DOHH2 (cell line): Measurements from ENCODE around the gene GLB1L.

Source experiments
- H3F3A ChIP-seq: fragments of 200-600 bp; sonication (generic), shearing (Covaris generic); 2 replicates; pipeline ENCODE4 v1.6.0; 2016; ENCODE audit warnings: antibody characterized with exemption, mild to moderate bottlenecking; ENCODE audit not compliant: control insufficient read depth, insufficient read depth
- H3K27ac ChIP-seq: fragments of 200-600 bp; sonication (generic); 2 replicates; pipeline ENCODE4 v1.5.1; 2014; ENCODE audit warnings: low read depth, mild to moderate bottlenecking, low read length, moderate library complexity
- H3K27me3 ChIP-seq: fragments of 200-600 bp; sonication (generic); 2 replicates; pipeline ENCODE4 v1.6.1; 2014; ENCODE audit warnings: mild to moderate bottlenecking, low read length, mixed read lengths; ENCODE audit not compliant: control insufficient read depth
- H3K36me3 ChIP-seq: fragments of 200-600 bp; sonication (generic); 2 replicates; pipeline ENCODE4 v1.6.1; 2014; ENCODE audit warnings: mild to moderate bottlenecking, low read length, moderate library complexity, mixed read lengths; ENCODE audit not compliant: control insufficient read depth
- H3K4me1 ChIP-seq: fragments of 200-600 bp; sonication (generic); 2 replicates; pipeline ENCODE4 v1.6.1; 2014; ENCODE audit warnings: mild to moderate bottlenecking, low read length, mixed read lengths; ENCODE audit not compliant: control insufficient read depth
- H3K4me2 ChIP-seq: fragments of 200-600 bp; sonication (generic); 2 replicates; pipeline ENCODE4 v1.6.0; 2014; ENCODE audit warnings: mild to moderate bottlenecking, low read length, moderate library complexity
- H3K4me3 ChIP-seq: fragments of 200-600 bp; sonication (generic); 2 replicates; pipeline ENCODE4 v1.5.1; 2014; ENCODE audit warnings: mild to moderate bottlenecking, low read length, mixed read lengths
- H3K79me2 ChIP-seq: fragments of 200-600 bp; sonication (generic); 2 replicates; pipeline ENCODE4 v1.6.1; 2014; ENCODE audit warnings: mild to moderate bottlenecking, low read length, mixed read lengths; ENCODE audit not compliant: control insufficient read depth
- H3K9me2 ChIP-seq: fragments of 200-600 bp; sonication (generic); replicated peaks from 2 replicates; pipeline ENCODE4 v1.6.1; 2014; ENCODE audit warnings: mild to moderate bottlenecking, low read length, mixed read lengths; ENCODE audit not compliant: control insufficient read depth
- H3K9me3 ChIP-seq: fragments of 200-600 bp; sonication (generic); 2 replicates; pipeline ENCODE4 v1.6.1; 2014; ENCODE audit warnings: antibody characterized with exemption, low read length, mixed read lengths; ENCODE audit not compliant: control insufficient read depth, insufficient read depth
- H4K20me1 ChIP-seq: fragments of 200-600 bp; sonication (generic); 2 replicates; pipeline ENCODE4 v1.6.0; 2014; ENCODE audit warnings: low read depth, mild to moderate bottlenecking, antibody characterized with exemption, low read length, moderate library complexity; ENCODE audit not compliant: control insufficient read depth, insufficient read depth
- CTCF ChIP-seq: fragments of 200-600 bp; sonication (generic); IDR thresholded peaks from one replicate; pipeline ENCODE4 v1.5.1; 2014; ENCODE audit warnings: antibody characterized with exemption, mild to moderate bottlenecking, low read depth, low read length; ENCODE audit not compliant: poor library complexity, severe bottlenecking
- EZH2phosphoT487 ChIP-seq: fragments of 200-600 bp; sonication (generic); IDR thresholded peaks from 2 replicates; pipeline ENCODE4 v1.6.1; 2017; ENCODE audit warnings: borderline replicate concordance, mild to moderate bottlenecking, antibody characterized with exemption, low read length, moderate library complexity, mixed read lengths

GLB1L gene

GRCh38 chr2:219290381-219291171 is 45.3 kb upstream of the GLB1L start:
- Histone ChIP-seq H3K9me2 (no peaks in the 10 kb centered on the region), H3K4me2 (no peak overlapping the region), H3K36me3 (no peaks in the 10 kb centered on the region), H3K9me3 (no peaks in the 10 kb centered on the region), H3F3A (no peaks in the 10 kb centered on the region), H3K4me1 (peaks cover 18% of the 10 kb centered on the region), H3K27me3 (no peaks in the 10 kb centered on the region), H3K79me2 (no peaks in the 10 kb centered on the region), H3K4me3 (no peak overlapping the region), H3K27ac (no peak overlapping the region), H4K20me1 (no peaks in the 10 kb centered on the region)
- TF ChIP-seq CTCF: no peak
- no peak for TF ChIP-seq EZH2phosphoT487

DNA sequence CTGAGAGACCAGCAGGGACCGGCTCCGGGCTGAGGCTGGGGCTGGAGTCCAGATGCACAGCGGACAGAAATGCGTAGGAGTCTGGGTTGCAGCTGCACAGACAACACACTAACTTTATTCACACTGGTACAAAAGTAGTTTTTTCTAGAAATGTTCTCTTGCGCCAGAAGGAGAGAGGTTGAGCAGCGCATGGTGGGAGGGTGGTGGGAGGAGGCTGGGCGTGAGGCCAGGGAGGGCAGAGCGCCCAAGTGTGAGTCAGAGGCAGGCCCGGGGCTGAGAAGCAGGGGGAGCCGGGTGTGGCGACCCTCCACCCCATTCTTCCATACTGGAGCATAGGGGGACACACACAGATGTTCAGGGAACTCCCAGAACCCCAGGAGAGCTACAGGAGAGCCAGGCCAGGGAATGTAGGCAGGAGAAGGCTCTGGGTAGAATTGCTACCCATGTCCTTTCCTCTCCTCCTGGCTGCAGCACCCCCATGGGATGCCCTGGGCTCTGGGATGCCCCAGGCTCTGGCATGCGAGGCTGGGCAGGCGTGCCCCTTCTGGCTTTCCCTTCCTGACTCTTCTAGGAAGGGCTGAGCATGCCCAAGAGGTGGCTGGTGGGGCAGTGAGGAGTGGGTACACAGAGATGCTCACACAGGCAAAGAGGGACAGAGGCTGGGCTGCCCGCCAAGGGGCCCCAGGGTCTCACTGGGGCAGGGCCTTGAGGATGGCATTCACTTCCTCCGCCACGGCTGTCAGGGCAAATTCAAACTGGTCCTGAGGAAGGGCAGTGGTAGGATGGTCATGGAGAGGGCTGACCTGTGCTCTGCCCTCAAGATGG is 44.5 kb upstream of the GLB1L start:
- H3K27ac ChIP-seq: no peak overlapping the region
- no peak overlapping the region for H3K4me2 ChIP-seq
- no peak for TF ChIP-seq CTCF
- no peak for TF ChIP-seq EZH2phosphoT487
- no peaks in the 10 kb centered on the region for H3F3A ChIP-seq
- H3K9me3 ChIP-seq: no peaks in the 10 kb centered on the region
- no peaks in the 10 kb centered on the region for H3K27me3 ChIP-seq
- H3K9me2 ChIP-seq: no peaks in the 10 kb centered on the region
- no peaks in the 10 kb centered on the region for H4K20me1 ChIP-seq
- no peaks in the 10 kb centered on the region for H3K79me2 ChIP-seq
- no peak overlapping the region for H3K4me3 ChIP-seq
- peaks cover 11% of the 10 kb centered on the region for H3K4me1 ChIP-seq
- H3K36me3 ChIP-seq: peaks cover 3% of the 10 kb centered on the region; the same call in 1 of the 2 replicates

GRCh38 chr2:219289195-219289536 is 43.9 kb upstream of the GLB1L start:
- Histone ChIP-seq H3F3A (no peaks in the 10 kb centered on the region), H3K4me1 (peaks cover 6% of the 10 kb centered on the region), H4K20me1 (no peaks in the 10 kb centered on the region), H3K9me3 (no peaks in the 10 kb centered on the region), H3K9me2 (no peaks in the 10 kb centered on the region), H3K36me3 (peaks cover 3% of the 10 kb centered on the region; the same call in 1 of the 2 replicates), H3K4me3 (no peak overlapping the region), H3K27me3 (no peaks in the 10 kb centered on the region), H3K27ac (no peak overlapping the region), H3K4me2 (no peak overlapping the region), H3K79me2 (no peaks in the 10 kb centered on the region)
- no peak for TF ChIP-seq CTCF
- no peak for TF ChIP-seq EZH2phosphoT487
